Neural cell (in vitro differentiated cells): Measurements from ENCODE around the gene PABPC4L.

Experiments used
- EP300 ChIP-seq: fragments of 450-650 bp; conservative IDR thresholded peaks from 2 replicates; pipeline ENCODE4 v1.6.1; 2014; ENCODE audit warnings: antibody characterized with exemption, mild to moderate bottlenecking, moderate library complexity; ENCODE audit not compliant: poor library complexity, severe bottlenecking
- EZH2 ChIP-seq: fragments of 200-600, 300-800 bp; shearing (Covaris generic), sonication (generic); IDR thresholded peaks from 2 replicates; pipeline ENCODE4 v1.6.1; 2014; ENCODE audit warnings: antibody characterized with exemption, low read length, borderline replicate concordance, mild to moderate bottlenecking; ENCODE audit not compliant: insufficient read depth, poor library complexity, severe bottlenecking
- POLR2AphosphoS5 ChIP-seq: IDR thresholded peaks from 2 replicates; pipeline ENCODE4 v1.6.1; 2012
- RAD21 ChIP-seq: fragments of 450-650 bp; conservative IDR thresholded peaks from 2 replicates; pipeline ENCODE4 v1.6.1; 2014; ENCODE audit warnings: antibody characterized with exemption, mild to moderate bottlenecking, moderate library complexity
- TAF1 ChIP-seq: IDR thresholded peaks from 2 replicates; pipeline ENCODE4 v1.6.1; 2012; ENCODE audit warnings: low read depth
- TF ChIP-seq, protein P1 (sequence below): fragments of 450-650 bp; IDR thresholded peaks from 2 replicates; pipeline ENCODE4 v1.5.1; 2014; ENCODE audit warnings: antibody characterized with exemption, mild to moderate bottlenecking, moderate library complexity; ENCODE audit not compliant: poor library complexity, severe bottlenecking
- TF ChIP-seq, protein P2 (sequence below): IDR thresholded peaks from 2 replicates; pipeline ENCODE4 v1.6.1; 2012; ENCODE audit warnings: borderline replicate concordance

DNA sequence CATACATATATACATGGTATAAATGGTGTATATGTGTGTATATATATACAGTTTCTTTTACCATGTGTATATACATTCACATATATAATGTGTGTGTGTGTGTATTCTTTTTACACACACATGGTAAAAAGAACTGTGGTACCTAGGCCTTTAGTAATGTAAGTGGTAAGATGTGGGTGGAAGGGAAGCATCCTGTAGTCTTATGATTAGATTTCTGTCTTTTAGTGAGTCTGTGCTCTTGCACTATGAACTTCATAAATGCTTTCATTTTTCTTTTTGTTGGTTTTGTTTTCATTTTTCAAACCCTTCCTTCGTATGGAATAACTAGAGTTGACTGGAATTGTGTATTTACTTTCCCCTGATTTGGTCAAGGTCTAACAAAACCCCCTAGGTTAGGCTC, 12.1 kb downstream of the PABPC4L start:
- TF ChIP-seq, protein P1, sequence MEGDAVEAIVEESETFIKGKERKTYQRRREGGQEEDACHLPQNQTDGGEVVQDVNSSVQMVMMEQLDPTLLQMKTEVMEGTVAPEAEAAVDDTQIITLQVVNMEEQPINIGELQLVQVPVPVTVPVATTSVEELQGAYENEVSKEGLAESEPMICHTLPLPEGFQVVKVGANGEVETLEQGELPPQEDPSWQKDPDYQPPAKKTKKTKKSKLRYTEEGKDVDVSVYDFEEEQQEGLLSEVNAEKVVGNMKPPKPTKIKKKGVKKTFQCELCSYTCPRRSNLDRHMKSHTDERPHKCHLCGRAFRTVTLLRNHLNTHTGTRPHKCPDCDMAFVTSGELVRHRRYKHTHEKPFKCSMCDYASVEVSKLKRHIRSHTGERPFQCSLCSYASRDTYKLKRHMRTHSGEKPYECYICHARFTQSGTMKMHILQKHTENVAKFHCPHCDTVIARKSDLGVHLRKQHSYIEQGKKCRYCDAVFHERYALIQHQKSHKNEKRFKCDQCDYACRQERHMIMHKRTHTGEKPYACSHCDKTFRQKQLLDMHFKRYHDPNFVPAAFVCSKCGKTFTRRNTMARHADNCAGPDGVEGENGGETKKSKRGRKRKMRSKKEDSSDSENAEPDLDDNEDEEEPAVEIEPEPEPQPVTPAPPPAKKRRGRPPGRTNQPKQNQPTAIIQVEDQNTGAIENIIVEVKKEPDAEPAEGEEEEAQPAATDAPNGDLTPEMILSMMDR = no peak
- no peak for TF ChIP-seq RAD21
- TF ChIP-seq TAF1 = no peak
- TF ChIP-seq, protein P2, sequence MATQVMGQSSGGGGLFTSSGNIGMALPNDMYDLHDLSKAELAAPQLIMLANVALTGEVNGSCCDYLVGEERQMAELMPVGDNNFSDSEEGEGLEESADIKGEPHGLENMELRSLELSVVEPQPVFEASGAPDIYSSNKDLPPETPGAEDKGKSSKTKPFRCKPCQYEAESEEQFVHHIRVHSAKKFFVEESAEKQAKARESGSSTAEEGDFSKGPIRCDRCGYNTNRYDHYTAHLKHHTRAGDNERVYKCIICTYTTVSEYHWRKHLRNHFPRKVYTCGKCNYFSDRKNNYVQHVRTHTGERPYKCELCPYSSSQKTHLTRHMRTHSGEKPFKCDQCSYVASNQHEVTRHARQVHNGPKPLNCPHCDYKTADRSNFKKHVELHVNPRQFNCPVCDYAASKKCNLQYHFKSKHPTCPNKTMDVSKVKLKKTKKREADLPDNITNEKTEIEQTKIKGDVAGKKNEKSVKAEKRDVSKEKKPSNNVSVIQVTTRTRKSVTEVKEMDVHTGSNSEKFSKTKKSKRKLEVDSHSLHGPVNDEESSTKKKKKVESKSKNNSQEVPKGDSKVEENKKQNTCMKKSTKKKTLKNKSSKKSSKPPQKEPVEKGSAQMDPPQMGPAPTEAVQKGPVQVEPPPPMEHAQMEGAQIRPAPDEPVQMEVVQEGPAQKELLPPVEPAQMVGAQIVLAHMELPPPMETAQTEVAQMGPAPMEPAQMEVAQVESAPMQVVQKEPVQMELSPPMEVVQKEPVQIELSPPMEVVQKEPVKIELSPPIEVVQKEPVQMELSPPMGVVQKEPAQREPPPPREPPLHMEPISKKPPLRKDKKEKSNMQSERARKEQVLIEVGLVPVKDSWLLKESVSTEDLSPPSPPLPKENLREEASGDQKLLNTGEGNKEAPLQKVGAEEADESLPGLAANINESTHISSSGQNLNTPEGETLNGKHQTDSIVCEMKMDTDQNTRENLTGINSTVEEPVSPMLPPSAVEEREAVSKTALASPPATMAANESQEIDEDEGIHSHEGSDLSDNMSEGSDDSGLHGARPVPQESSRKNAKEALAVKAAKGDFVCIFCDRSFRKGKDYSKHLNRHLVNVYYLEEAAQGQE = no peak
- TF ChIP-seq EZH2 = no peak
- TF ChIP-seq EP300 = no peak
- no peak for TF ChIP-seq POLR2AphosphoS5
